ENCODE results near the gene CALR3. TPM values are rescaled to one million over a fixed set of nuclear protein-coding genes. Genes with fewer than 3 reads are reported as not detected.

The CALR3 gene
- total and polyA plus RNA-seq, 2 of the 8 experiments (the other 6 are each of a cell fraction or from before 2014, with no cell fraction given), result 0.11 to 0.32 TPM

DNA sequence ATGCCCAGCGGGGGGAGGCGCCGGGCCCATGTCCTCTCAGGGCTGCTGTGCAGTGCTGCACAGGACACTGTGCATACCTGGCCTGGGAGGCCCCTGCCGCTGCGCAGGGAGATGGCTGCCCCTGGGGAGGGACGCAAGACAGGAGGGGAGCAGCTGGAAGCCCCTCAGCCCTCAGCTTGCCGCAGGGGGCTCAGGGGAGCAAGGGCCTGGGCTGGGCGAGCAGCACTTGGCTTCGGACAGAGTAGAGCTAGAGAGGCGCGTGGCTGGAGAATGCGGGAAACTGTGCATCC, 35.4 kb upstream of the CALR3 start (continued):
- TF ChIP-seq, protein P1, sequence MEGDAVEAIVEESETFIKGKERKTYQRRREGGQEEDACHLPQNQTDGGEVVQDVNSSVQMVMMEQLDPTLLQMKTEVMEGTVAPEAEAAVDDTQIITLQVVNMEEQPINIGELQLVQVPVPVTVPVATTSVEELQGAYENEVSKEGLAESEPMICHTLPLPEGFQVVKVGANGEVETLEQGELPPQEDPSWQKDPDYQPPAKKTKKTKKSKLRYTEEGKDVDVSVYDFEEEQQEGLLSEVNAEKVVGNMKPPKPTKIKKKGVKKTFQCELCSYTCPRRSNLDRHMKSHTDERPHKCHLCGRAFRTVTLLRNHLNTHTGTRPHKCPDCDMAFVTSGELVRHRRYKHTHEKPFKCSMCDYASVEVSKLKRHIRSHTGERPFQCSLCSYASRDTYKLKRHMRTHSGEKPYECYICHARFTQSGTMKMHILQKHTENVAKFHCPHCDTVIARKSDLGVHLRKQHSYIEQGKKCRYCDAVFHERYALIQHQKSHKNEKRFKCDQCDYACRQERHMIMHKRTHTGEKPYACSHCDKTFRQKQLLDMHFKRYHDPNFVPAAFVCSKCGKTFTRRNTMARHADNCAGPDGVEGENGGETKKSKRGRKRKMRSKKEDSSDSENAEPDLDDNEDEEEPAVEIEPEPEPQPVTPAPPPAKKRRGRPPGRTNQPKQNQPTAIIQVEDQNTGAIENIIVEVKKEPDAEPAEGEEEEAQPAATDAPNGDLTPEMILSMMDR (IDR thresholded peaks at IDR 0.05; ENCODE audit: control extremely low read depth in 1 of 3, insufficient read depth in 1 of 3, low read depth in 1 of 3, low read length in 3 of 3), result no peak
- TF ChIP-seq RXRA (IDR thresholded peaks at IDR 0.05; ENCODE audit: insufficient read depth, low read depth, low read length) (no peak), NANOG (IDR thresholded peaks at IDR 0.05; ENCODE audit: insufficient read depth, low read depth, low read length, poor library complexity, severe bottlenecking) (no peak), CTBP2 (IDR thresholded peaks at IDR 0.05; ENCODE audit: borderline replicate concordance, insufficient read depth, insufficient read length, low read length) (no peak)

All from H1 (cell line).